Occipital lobe (tissue), 3 donors: ENCODE results near the gene PRAME. TPM values are rescaled to one million over a fixed set of nuclear protein-coding genes. Genes with fewer than 3 reads are reported as not detected.
"Not testable (repeated sequence)": the region's sequence is repeated elsewhere in the genome, so short reads cannot be mapped to it uniquely, and the experiment has no call there.

Experiments
- DNase-seq: peaks from one replicate; lab custom pipeline; 2025; lab: John Stamatoyannopoulos, UW
- small RNA-seq: library from RNA; depleted of rRNA; stranded (forward); fragments of <200 nt; gene quantifications from one replicate; pipeline ENCODE3, GENCODE V24; 2014
- total RNA-seq: library from RNA; depleted of rRNA; stranded (reverse); fragments of >200 nt; gene quantifications from one replicate; pipeline ENCODE4 v1.2.3, GENCODE V29; 2014

Gene PRAME
- total RNA-seq, 1 donor from 2014 or later: not detected

DNA sequence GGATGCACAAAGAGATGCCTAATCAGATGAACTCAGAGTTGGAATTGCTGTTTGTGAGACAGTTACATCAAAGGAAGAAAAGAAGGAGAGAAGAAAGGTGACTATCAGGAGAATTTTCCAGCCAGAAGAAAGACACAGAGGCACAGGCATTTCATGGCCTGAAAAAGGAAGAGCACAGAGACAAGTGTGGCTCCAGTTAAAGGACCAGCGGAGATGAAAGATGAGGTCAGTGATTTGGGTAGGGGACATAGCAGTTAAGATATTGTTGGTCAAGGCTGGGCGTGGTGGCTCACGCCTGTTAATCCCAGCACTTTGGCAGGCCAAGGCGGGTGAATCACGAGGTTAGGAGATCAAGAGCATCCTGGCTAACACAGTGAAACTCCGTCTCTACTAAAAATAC, 35.6 kb downstream of the PRAME start:
- no peak for DNase-seq

DNA sequence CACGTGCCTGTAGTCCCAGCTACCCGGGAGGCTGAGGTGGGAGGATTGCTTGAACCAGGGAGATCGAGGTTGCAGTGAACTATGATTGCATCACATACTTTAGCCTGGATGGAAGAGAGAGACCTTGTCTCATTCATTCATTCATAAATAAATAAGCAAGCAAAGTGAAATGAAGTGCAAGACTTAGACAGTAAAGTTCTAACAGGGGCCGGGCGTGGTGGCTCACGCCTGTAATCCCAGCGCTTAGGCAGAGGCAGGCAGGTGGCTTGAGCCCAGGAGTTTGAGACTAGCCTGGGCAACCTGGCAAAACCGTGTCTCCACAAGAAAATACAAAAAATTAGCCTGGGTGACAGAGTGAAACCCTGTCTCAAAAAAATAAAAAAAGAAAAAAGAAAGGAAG, 37.4 kb downstream of the PRAME start:
- no peak for DNase-seq

DNA sequence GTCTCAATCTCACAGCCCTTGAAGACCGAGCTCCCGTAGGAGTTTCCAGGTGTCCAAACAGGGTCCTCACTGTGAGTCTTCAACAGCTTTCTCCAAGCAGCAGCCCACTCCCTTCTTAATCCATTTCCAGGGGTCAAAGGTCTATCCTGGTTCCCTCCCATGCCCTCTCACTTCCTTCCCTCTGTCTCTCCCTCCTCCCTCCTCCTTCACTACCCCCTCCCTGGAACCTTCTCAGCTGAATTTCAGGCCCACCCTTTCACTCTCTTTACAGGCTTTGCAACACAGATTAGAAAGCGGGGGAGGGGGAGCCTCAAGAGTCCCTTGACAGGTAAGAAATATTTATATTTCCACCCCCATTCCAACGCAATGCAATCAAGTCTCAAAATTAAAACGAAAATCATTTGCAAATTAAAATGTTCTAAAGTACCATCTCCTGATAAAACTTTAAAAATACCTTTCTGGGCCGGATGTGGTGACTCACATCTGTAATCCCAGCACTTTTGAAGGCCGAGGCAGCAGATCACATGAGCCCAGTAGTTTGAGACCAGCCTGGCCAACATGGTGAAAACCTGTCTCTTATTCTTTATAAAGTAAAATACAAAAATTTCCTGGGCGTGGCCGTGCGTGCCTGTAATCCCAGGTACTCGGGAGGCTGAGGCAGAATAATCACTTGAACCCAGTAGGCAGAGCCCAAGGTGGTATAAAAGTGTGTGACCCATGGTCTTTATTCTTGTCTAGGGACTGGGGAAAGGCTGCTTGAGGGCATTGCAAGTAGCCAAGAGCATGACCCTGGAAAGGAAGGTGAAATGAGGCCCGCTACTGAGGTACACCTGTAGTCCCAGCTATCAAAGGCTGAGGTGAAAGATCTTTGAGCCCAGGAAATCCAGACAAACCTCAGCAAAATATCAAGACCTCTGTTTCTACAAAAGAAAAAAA, 38.1 kb downstream of the PRAME start:
- DNase-seq: no peak

DNA sequence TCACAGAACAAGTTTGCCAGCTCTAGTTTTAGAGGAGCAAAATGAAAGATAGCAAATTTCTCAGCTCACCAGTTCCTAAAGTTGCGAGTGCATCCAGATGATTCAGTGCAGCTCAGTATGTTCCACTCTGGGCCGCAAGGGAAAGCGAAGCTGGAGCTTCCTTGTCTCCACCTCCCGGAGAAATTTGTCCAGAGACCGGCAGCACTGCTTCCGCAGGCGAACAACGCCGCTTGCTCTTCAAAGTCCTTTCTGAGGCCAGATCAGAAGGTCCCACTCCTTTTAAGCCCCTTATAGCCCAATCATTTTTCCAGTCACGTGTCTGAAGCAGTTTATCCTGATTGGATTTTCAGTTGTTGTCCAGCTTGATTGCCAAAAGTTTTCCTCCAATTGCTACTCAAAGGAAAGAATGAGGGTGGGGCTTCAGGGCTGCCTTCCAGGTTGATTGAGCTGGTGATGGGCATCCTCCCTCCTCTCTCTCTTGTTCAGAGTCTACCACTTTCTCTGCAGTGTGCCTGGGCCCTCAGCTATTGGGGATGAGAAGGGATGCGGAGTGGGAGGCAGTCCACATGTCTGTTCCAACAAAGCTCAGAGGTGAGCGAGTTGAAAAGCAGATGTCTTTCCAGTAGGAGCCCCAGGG, 38.9 kb downstream of the PRAME start, which contains the start of gene ZNF280A:
TSS of gene ZNF280A (minus strand) at position 251 of the 637 bp plus-strand sequence. CDS start 4,640 bp downstream, outside the sequence.
- DNase-seq: no peak

DNA sequence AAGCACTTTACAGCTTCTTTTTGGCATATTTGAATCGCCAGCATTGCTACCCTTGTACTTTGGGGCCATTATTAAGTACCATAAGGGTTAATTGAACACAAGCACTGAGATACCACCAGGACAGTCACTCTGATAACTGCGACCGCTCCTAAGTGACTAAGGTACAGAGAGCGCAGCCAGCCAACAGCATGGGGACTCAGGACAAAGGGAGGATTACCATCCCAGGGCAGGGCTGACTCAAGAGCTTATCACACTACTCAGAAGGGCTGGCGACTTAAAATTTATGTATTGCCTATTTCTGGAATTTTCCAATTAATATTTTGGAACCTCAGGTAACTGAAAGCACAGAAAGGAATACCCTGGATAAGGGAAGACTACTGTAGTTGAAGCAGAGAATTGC, 39.5 kb downstream of the PRAME start:
- no peak for DNase-seq

DNA sequence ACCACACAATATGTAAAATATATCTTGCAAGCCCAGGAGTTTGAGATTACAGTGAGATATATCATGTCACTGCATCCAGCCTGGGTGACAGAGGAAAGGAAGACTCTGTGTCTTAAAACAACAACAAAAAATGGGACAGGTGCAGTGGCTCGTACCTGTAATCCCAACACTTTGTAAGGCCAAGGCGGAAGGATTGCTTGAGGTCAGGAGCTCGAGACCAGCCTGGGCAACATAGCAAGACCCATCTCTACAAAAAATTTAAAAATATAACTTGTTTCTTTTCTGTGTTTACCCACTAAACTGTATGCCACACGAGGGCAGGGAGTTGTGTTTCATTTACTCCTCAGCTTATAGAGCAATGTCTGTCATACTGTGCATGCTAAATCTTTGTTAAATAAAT, 42.1 kb downstream of the PRAME start:
- no peak for DNase-seq

DNA sequence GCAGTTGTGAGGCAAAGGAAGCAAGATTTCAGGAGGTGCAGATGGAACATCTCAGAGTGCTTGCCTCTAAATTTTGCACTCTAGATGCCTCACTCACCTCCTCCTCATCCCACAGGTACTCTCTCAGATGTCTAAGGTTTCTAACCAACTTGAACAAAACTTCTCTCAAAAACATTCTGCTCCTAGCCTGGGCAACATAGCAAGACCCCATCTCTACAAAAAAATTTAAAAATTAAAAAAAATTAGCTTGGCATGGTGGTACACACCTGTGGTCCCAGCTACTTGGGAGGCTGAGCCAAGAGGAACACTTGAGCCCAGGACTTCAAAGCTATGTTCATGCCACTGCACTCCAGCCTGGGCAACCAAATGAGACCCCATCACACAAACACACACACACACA, 43.2 kb downstream of the PRAME start:
- no peak for DNase-seq

DNA sequence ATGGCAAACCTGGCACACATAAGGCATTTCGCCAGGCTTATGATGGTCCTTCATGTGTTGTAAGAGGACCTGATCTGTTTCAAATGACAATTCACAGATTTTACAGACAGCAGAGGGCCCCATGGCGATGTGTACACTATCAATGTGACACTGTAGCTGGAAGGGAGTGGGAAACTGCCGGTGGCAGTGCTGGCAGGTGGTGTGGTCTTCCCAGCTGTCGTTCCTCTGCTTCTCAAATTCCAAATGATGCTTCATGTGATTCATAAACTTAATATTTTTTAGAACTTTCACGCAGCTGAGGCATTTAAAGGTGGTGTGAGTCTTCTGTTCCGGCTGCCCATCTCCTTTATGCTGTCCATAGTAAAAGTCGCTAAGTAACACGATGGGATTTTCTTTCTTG, 44.6 kb downstream of the PRAME start:
- not testable (repeated sequence) for DNase-seq

DNA sequence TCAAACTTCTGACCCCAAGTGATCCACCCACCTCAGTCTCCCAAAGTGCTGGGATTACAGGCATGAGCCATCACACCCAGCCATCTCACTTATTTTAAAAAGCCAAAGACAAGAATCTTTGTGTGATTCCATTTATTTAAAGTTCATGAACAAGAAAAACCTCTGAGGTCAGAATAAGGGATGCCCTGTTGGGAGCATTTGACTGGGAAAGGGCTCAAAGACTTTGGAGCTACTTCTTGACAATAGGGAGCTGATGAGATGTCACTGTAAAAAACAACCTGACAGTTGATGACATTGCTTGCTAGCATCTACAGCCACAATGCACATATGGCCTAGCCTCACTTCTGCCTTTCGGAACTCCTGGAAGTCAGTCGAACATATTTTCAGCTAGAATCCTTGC, 45.4 kb downstream of the PRAME start:
- DNase-seq: no peak

DNA sequence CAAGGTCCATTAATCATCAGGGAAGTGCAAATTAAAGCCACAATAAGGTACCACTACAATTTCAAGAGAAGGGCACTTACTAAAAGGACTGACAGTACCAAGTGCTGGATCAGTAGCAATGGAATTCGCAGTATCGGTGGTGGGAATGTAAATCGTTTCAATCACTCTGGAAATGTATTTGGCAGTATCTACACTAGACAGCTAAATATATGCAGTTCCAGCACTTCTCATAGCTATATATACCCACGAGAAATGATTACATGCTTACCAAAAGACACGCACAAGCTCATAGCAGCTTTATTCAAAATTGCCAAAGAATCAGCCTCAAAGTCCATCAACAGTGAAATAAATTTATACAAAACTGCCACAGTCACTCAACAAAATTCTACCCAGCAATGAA, 46.1 kb downstream of the PRAME start:
- DNase-seq: no peak

DNA sequence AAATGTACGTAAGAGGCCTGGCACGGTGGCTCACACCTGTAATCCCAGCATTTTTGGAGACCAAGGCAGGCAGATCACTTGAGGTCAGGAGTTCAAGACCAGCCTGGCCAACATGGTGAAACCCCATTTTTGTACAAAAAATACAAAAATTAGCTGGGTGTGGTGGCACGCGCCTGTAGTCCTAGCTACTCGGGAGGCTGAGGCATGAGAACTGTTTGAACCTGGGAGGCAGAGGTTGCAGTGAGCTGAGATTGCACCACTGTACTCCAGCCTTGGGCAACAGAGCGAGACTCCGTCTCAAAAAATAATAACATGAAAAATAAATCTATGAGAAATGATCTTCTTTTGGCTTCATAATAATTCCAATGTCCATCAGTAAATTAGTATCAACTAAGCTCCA, 48.2 kb downstream of the PRAME start:
- DNase-seq: not testable (repeated sequence)

DNA sequence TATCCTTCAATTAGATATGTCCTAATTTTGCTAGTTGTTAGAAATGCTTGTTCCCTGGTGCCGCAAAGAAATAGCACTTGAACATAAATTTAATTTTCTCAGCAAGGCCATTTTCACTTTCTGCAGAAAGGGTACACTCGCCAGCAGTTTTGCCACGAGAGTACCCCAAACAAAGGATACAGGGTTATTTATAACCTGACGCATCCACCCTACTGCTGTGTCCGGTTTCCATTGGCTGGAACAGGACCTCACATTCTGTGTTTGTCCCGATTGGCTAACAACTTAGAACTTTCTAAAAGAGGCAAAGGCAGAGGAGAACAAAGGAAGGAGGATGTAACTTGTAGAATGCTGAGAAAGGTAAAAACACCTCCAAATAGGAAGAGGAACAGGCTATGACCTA, 49.2 kb downstream of the PRAME start:
- not testable (repeated sequence) for DNase-seq

DNA sequence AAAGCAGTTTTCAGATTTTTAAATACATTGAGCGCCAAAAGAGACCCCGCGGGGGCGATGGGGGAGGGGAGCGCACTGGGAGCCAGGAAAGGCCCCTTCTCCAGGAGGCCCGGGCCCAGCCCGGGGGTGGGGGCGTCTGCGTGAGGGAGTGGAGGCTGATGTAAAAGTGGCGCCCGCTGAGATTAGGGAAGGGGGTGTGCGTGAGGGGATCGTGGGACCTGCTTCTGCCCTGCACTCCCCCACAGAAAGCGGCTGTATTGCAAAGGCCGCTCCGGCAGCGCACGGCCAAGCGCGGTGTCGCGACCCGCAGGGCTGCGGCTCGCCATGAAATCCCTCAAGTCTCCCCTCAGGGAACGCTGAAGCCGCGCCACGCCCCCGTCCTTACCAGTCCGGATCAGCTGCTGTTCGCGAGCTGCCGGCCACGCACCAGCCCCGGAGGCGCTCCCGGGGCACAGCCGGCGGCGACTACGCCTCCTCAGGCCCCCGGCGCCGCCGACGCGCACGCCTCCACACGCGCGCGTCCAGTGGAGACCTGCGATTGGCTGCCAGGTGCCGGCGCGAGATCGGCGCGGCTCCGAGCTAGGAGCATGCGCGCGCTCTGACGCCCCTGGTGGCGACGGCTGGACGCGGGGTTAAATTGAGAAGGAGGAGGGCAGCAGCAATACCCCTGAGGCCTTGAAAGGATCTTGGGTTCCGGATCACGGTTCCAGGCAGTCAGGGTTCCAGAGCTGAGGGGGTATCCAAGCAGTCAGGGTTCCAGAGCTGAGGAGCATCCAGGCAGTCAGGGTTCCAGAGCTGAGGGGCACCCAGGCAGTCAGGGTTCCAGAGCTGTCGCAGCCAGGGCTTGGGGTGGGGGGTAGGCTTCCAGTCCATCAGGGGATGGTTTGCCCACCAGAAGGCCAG, 50.5 kb downstream of the PRAME start, which contains the start of gene ZNF280B:
TSS of gene ZNF280B (minus strand) at position 469 of the 903 bp plus-strand sequence. CDS start 19,344 bp downstream, outside the sequence.
- peak; percentile 80 for DNase-seq

DNA sequence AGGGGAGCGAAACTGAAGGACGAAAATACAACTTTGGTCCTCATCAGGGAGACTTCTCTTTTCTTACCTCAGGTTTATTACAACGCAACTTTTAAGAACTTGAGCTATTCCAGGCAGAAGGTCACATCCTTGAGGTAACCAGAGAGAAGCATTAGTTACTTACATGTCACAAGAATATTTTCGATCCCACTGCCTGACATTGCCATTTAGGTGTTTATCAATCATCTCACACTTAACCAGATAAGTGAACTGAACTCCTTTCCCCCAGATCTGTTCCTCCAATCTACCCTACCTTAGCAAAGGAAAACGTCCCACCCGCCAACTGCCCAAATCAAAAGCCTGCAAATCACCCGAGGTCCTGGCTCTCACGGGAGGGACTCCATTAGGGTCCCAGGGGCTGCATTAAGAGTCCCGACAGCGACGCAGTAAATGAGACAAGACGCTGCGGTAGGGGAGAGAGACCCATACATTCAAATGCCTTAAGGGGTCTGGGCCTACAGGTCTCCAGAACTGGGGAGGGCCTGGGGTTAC, 51.3 kb downstream of the PRAME start:
- no peak for DNase-seq

DNA sequence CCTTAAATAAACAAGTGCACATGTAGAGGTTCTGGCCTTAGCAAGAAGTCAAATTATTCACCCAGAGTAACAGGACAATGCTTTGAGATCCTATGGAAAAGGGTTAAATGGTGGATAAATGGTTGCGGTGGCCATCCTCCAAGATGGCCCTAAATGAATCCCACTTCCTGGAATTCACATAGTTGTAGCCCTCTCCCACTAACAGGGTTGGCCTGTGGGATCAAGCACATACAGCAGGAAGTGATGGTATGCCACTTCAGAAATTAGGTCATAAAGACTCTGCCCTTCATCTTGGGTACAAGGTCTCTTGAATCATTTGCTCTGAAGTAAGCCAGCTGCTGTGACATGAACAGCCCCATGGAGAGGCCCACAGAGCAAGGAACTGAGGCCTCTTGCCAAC, 52.3 kb downstream of the PRAME start:
- no peak for DNase-seq

DNA sequence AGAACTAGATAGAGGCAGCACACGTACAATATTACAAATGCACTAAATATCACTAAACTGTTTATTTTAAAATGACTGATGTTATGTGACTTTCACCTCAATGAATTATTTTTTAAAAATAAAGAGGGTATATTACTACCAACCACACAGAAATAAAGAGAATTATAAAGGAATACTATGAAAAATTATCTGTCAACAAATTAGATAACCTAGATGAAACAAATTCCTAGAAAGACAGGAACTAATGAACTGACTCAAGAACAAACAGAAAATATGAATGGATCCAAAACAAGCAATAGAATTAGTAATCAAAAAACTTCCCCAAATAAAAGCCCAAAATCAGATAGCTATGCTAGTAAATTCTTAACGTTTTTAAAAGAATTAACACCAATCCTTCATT, 60.8 kb downstream of the PRAME start:
- DNase-seq: no peak

Small RNA genes within 50 kb of the gene (small RNA-seq; reads per million reads assigned to genes)
- gene IGLV2-34: not detected

Other genes starting within 250 kb of the PRAME start
- 3.7 TPM for gene ZNF280B, start 50.5 kb downstream of the PRAME start, total RNA-seq
- gene ZNF280A, start 39.0 kb downstream of the PRAME start, total RNA-seq: not detected
- gene GGTLC2, start 85.3 kb upstream of the PRAME start, total RNA-seq: not detected